NCI-H2107 treated with DMSO at 0.1 percent for 48 hours (cell line): ENCODE results near the gene CHRM1.

Source experiments
- DNase-seq: peaks from one replicate; lab custom pipeline; 2025; ENCODE audit not compliant: unreplicated experiment; lab: John Stamatoyannopoulos, UW

The CHRM1 gene

GRCh38 chr11:62926680-62927455, 5.7 kb upstream of the CHRM1 start:
- no peak for DNase-seq

- DNase-seq: no peak
Measured at GRCh38 chr11:62925745-62926679, 4.8 kb upstream of the CHRM1 start.

- no peak for DNase-seq
Measured at GRCh38 chr11:62925308-62925707, 4.1 kb upstream of the CHRM1 start.

- no peak for DNase-seq
Measured at GRCh38 chr11:62923601-62924411, 2.6 kb upstream of the CHRM1 start.

- DNase-seq: no peak
Measured at GRCh38 chr11:62922653-62923431, 1.7 kb upstream of the CHRM1 start.

GRCh38 chr11:62922189-62922589, 1.0 kb upstream of the CHRM1 start:
- DNase-seq: no peak

GRCh38 chr11:62921573-62922188, 518 bp upstream of the CHRM1 start:
- DNase-seq: no peak

- DNase-seq: no peak
Measured at GRCh38 chr11:62919898-62920640, 1.1 kb downstream of the CHRM1 start.

- no peak for DNase-seq
Measured at GRCh38 chr11:62919476-62919875, 1.7 kb downstream of the CHRM1 start.

- DNase-seq: no peak
Measured at GRCh38 chr11:62918531-62918930, 2.6 kb downstream of the CHRM1 start.

- no peak for DNase-seq
Measured at GRCh38 chr11:62917906-62918502, 3.2 kb downstream of the CHRM1 start.

- no peak for DNase-seq
Measured at GRCh38 chr11:62914416-62914815, 6.7 kb downstream of the CHRM1 start.

- no peak for DNase-seq
Measured at GRCh38 chr11:62912268-62912667, 8.9 kb downstream of the CHRM1 start.

- no peak for DNase-seq
Measured at GRCh38 chr11:62911137-62912130, 9.7 kb downstream of the CHRM1 start.

GRCh38 chr11:62910141-62910882, 10.9 kb downstream of the CHRM1 start:
- no peak for DNase-seq

GRCh38 chr11:62909107-62909894, 11.9 kb downstream of the CHRM1 start:
- no peak for DNase-seq
